GM19239 (cell line): ENCODE results near the gene XPNPEP3.
A peak's percentile ranks its signal among the peaks of the same experiment; 100 is the strongest.
"Not testable (repeated sequence)": the region's sequence is repeated elsewhere in the genome, so short reads cannot be mapped to it uniquely, and the experiment has no call there.

Experiments
- DNase-seq: peaks from one replicate; pipeline ENCODE4 v3.0.0; 2011; ENCODE audit warnings: low spot score; ENCODE audit not compliant: insufficient read length
- FAIRE-seq: peaks from 2 replicates; lab custom pipeline; 2011; peaks lifted over from hg19 to GRCh38; lab: Jason Lieb, UNC

XPNPEP3 gene

DNA sequence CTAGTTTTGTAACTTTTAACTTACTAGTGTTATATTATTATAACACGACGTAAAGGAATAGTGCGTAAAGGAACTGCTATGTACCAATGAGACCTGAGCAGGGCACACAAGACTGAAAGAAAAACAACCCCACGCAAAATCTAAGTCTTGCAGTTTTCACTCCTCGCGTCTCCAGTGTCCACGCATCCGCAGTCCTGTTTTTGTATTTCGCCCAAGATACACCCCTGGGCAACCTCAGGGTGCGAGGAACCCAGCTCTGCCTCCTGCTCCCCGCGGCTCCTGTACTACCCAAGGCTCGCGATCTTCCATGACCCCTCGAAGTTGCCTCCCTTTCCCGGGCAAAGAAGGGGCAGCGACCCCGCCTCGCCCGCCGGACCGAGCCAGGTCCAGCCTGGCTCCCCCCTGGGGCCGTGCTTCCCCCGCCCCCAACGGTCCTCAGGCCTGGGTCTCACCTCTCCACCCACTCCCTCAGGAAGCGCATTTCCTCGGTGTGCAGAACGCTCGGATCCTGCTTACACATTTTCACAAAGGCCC, 902 bp upstream of the XPNPEP3 start:
- DNase-seq = no peak
- FAIRE-seq = no peak

DNA sequence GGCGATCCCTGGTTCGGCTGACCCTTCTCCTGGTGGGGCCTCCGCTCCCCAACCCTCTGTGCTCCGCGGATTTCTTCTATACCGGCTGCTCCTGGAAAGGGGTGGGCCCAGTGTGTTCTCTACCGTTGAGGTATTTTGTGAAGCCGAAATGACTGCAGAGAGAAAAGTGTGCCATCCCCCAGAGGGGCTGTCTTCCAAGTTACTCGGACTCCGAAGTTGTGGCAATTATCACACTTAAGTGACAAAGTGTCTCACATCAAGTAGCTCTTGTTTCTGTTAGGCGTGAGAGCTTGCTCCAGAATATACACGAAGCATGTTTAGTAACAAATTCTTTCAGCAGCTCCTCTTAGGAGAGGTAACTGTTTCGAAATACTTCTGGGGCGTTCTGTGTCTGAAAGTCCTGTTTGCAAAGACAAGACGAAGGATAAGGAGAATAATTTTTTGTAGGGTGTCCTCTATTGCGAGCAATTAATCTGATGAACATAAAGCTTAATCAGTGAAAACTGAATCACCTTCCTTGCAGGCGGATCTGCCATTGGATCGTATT, 434 bp downstream of the XPNPEP3 start:
- FAIRE-seq (no peak), DNase-seq (no peak)

- DNase-seq (no peak), FAIRE-seq (no peak)
These were observed 5.1 kb downstream of the XPNPEP3 start, which contains the start of gene DNAJB7 for GRCh38 chr22:40862013-40862412. DNAJB7 (minus strand) TSS chr22:40862113; CDS start chr22:40861994, 119 bp downstream.

DNA sequence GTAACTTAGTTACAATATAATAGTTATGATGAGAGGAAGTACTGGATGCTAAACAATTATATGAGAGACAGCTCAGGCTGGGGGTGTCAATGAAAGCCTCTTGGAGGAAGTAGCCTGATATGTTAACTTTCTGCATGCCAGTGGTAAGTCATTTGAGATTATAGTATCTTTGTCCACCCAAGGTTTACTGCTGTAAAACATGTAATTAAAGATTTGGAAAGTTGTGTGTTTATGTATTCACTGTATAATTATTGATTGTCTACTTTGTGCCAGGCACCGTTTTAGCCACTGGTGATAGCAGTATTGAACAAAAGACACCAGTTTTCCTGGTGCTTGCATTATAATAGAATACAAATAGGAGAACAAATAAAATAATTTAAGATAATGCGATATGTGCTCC, 5.6 kb downstream of the XPNPEP3 start:
- DNase-seq (no peak), FAIRE-seq (no peak)

DNA sequence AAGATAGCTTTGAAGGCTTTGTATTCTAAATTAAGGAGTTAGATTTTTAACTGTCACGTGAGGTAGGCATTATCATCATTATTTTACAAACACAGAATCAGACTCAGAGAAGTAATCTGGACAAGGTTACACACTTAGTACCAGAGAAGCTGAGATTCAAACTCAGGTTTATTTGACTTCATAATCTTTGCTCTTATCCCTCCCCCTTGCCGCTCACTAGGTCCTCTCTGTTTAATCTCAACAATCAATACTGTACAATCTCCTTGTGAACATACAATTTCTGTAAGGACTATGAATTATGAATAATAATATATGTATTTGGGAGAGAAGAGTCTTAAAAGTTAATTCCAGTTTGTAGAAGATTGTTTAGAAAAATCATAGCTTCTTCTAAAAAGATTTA, 10.2 kb downstream of the XPNPEP3 start:
- FAIRE-seq (no peak), DNase-seq (no peak)

- DNase-seq, FAIRE-seq: not testable (repeated sequence)
These were observed 11.4 kb downstream of the XPNPEP3 start for GRCh38 chr22:40868379-40868778.

DNA sequence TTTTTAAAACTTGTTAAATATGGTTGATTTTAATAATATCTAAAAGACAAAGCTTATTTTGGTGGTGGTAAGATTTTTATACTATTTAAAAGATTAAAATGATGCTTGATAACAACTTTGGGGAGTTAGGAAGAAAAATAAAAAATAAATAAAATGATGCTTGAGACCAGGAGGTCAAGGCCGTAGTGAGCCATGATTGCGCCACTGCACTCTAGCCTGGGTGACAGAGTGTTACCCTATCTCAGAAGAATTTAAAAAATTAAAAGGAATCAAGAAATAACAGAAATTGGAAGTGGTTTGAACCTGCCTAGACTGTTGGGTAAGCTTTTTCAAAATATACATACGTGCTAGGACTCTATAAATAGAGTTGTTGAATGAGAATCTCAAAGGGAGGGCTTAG, 17.1 kb downstream of the XPNPEP3 start:
- FAIRE-seq = no peak
- DNase-seq = no peak

DNA sequence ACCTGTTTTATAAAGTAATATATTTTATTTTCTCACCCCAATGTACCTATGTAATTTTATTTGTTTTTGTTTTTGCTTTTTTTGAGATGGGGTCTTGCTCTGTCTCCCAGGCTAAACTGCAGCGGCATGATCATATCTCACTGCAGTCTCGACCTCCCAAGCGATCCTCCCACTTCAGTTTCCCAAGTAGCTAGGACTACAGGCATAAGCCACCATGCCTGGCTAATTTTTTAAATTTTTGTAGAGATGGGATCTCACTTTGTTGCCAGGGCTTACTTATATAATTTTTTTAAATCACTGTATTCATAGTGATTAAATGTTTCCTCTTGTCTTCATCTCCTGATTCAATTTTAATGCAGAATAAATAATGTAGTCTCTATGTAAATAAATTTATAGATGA, 18.2 kb downstream of the XPNPEP3 start:
- DNase-seq (no peak), FAIRE-seq (no peak)

- no peak for FAIRE-seq
- no peak for DNase-seq
These were observed 20.0 kb downstream of the XPNPEP3 start for GRCh38 chr22:40876907-40877306.

DNA sequence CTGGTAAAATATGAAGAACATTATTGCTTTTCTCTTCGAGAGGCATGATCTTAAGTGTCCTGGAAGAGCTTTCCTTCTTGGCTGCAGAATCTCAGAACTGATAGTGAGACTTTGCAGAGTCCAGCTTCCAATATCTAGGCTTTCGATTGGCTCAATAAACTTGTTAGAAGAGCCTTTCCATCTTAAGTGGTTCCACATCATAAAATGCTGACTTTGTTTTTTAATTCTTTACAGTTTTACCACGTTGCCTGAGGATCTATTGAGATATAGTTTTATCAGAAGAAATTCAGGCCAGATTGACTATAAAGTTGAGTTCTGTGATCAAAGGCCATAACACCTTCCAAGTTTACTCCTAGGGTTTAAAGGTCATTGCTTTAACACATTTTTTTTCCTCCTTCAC, 20.5 kb downstream of the XPNPEP3 start:
- no peak for FAIRE-seq

GRCh38 chr22:40878922-40879321, 22.0 kb downstream of the XPNPEP3 start:
- no peak for FAIRE-seq
- DNase-seq = no peak

More for the DNA sequence above, 20.5 kb downstream of the XPNPEP3 start:
- DNase-seq = no peak

DNA sequence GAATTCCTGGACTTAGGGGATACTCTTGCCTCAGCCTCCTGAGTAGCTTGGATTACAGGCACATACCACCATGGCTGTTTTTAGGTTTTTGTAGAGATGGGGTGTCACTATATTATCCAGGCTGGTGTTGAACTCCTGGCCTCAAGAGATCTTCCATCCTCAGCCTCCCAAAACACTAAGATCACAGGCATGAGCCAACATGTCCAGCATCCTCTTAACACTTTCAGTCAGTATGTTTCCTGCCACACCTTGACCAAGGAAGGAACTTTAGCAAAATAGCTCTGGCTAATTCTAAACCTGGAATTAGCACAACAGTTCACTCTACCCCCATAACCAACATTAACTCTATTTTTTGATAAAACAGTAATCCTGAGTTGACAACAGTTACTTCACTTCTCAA, 32.2 kb downstream of the XPNPEP3 start:
- FAIRE-seq (no peak), DNase-seq (no peak)

- no peak for FAIRE-seq
- no peak for DNase-seq
These were observed 33.9 kb downstream of the XPNPEP3 start for GRCh38 chr22:40890881-40891280.

- DNase-seq (no peak), FAIRE-seq (no peak)
These were observed 37.5 kb downstream of the XPNPEP3 start for GRCh38 chr22:40894417-40894816.

DNA sequence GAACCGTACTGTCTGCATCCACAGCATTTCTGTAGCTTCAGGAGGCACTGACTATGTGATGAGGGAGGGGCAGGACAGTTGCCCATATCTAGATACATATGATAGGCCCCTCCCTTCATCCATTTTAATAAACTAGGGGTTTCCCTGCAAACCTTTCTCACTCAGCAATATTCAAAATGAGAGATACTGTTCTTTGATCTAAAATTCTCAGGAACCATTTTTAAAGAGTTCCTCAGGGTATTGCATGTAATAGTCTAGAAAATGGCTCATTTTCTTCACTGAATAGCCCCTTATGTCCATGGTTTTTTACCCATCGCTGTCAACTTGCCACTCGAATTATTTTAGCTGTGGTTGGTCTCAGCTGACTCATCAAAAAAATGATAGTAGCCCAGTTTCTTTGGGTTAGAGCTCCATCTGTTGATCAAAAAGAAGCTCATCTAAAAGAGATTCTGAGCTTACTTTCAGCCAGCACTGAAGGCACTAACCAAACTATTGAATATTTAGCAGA, 42.0 kb downstream of the XPNPEP3 start:
- peak; percentile 81 for FAIRE-seq
- peak; percentile 30 for DNase-seq

DNA sequence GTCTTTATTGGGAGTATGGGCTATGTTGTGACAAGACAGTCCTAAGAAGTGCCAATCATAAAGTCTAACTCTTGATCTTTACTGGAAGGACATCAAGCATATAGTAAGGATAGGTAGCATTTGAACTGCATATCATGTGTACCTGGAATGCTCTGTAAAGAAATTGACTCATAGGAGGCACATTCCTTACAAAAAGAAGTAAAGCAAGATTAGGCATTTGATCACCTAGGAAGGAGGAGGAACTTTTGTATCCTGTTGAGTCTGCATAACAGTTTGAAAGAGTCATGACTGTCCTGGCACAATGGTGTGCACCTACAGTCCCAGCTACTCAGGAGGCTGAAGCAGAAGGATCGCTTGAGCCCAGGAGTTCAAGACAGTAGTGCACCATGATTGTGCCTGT, 47.2 kb downstream of the XPNPEP3 start:
- FAIRE-seq (no peak), DNase-seq (no peak)

GRCh38 chr22:40908895-40909294, 51.9 kb downstream of the XPNPEP3 start:
- FAIRE-seq = no peak
- no peak for DNase-seq

DNA sequence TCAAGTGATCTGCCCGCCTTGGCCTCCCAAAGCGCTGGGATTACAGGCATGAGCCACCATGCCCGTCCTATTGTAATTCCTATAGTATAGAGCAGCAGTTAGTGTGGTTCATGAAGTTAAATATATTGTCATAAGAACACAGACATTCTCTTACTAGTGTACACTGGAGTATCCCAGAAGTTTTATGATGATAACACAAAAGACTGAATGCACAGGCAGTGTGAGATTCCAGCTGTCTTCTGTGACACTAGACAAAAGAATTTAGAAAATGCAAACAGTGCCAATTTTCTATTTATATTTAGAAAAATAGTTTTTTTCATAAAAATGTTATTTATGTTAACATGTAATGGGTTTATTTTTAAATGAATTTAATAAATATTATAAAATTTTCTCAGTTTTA, 54.8 kb downstream of the XPNPEP3 start:
- DNase-seq (no peak), FAIRE-seq (no peak)

DNA sequence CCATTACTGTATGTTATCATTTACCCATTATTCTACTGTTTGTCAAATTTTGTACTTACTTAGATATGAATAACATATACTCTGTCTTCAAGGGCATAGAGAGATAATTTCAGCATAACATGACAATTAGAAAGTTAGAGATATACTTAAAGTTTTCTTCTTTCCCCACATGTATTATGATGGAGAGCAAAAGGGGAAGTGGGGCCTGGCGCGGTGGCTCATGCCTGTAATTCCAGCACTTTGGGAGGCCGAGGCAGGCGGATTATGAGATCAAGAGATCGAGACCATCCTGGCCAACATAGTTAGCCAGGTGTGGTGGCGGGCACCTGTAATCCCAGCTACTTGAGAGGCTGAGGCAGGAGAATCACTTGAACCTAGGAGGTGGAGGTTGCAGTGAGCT, 56.0 kb downstream of the XPNPEP3 start:
- not testable (repeated sequence) for DNase-seq, FAIRE-seq

- no peak for DNase-seq
These were observed 62.5 kb downstream of the XPNPEP3 start for GRCh38 chr22:40919446-40919845.

GRCh38 chr22:40920526-40920925, 63.6 kb downstream of the XPNPEP3 start:
- no peak for FAIRE-seq
- DNase-seq = no peak

More at GRCh38 chr22:40919446-40919845, 62.5 kb downstream of the XPNPEP3 start:
- FAIRE-seq = no peak
